CD4-positive, alpha-beta T cell treated with Interleukin-15 for 4 hours (primary cell): ENCODE results near the gene ATE1.
"Not testable (repeated sequence)": the region's sequence is repeated elsewhere in the genome, so short reads cannot be mapped to it uniquely, and the experiment has no call there.

Experiments used
- DNase-seq: peaks from one replicate; pipeline ENCODE4 v3.0.0-alpha.2; 2020; ENCODE audit warnings: low spot score

ATE1 gene

GRCh38 chr10:121831777-121832176 lies 96.1 kb downstream of the ATE1 start:
- DNase-seq: no peak

GRCh38 chr10:121831237-121831636 lies 96.6 kb downstream of the ATE1 start:
- no peak for DNase-seq

- DNase-seq: no peak
Observed at GRCh38 chr10:121830101-121830500, 97.7 kb downstream of the ATE1 start.

GRCh38 chr10:121828045-121828444 lies 99.8 kb downstream of the ATE1 start:
- DNase-seq: no peak

GRCh38 chr10:121826773-121827172 lies 101.1 kb downstream of the ATE1 start:
- not testable (repeated sequence) for DNase-seq

- DNase-seq: peak; percentile 14
Observed at GRCh38 chr10:121823993-121824463, 103.8 kb downstream of the ATE1 start.

- no peak for DNase-seq
Observed at GRCh38 chr10:121822724-121823123, 105.1 kb downstream of the ATE1 start.

- no peak for DNase-seq
Observed at GRCh38 chr10:121822180-121822579, 105.7 kb downstream of the ATE1 start.

- no peak for DNase-seq
Observed at GRCh38 chr10:121819049-121819448, 108.8 kb downstream of the ATE1 start.

GRCh38 chr10:121818599-121818998 lies 109.2 kb downstream of the ATE1 start:
- no peak for DNase-seq

- no peak for DNase-seq
Observed at GRCh38 chr10:121816197-121816596, 111.6 kb downstream of the ATE1 start.

GRCh38 chr10:121813857-121814256 lies 114.0 kb downstream of the ATE1 start:
- DNase-seq: no peak

- no peak for DNase-seq
Observed at GRCh38 chr10:121813211-121813815, 114.5 kb downstream of the ATE1 start.

- no peak for DNase-seq
Observed at GRCh38 chr10:121812031-121812430, 115.8 kb downstream of the ATE1 start.

- DNase-seq: no peak
Observed at GRCh38 chr10:121811386-121811785, 116.4 kb downstream of the ATE1 start.

- no peak for DNase-seq
Observed at GRCh38 chr10:121808835-121809234, 119.0 kb downstream of the ATE1 start.

- no peak for DNase-seq
Observed at GRCh38 chr10:121804460-121804859, 123.4 kb downstream of the ATE1 start.

GRCh38 chr10:121803611-121804010 lies 124.2 kb downstream of the ATE1 start:
- DNase-seq: no peak

GRCh38 chr10:121800831-121801230 lies 127.0 kb downstream of the ATE1 start:
- no peak for DNase-seq

GRCh38 chr10:121800146-121800545 lies 127.7 kb downstream of the ATE1 start:
- DNase-seq: no peak

- DNase-seq: no peak
Observed at GRCh38 chr10:121797490-121797889, 130.3 kb downstream of the ATE1 start.

- DNase-seq: no peak
Observed at GRCh38 chr10:121796342-121796741, 131.5 kb downstream of the ATE1 start.

- no peak for DNase-seq
Observed at GRCh38 chr10:121792198-121792597, 135.6 kb downstream of the ATE1 start.

GRCh38 chr10:121791761-121792160 lies 136.1 kb downstream of the ATE1 start:
- DNase-seq: no peak
